ENCODE results near the gene ARL2BP.

The ARL2BP gene

DNA sequence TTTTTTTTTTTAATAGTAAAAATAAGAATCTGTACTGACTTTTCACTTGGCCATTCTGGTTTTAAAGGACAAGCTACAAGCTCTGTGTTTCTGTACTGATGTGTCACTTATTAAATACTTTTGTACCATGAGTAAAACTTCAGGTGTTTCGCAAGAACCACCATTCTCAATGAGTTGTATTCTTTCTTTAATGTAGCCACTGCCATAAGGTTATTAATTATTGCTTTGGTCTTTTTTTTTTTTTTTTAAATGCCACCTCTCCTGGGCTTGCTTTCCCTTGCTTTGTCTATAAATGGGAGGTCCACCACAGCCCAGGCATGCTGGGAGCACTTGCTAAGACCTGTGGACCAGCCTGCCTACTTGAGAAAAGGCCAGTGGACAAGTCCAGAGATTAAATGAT is 8.4 kb downstream of the ARL2BP start:
- H3K27ac ChIP-seq = no peak overlapping the region
- H3K27me3 ChIP-seq (ENCODE audit: insufficient read depth, low read depth) = no peaks in the 10 kb centered on the region
- no peak overlapping the region for H2AFZ ChIP-seq (ENCODE audit: low read depth)
- no peak overlapping the region for H3K4me3 ChIP-seq (IDR thresholded peaks at IDR 0.05; ENCODE audit: insufficient read depth, low read depth, low read length)
- H3K36me3 ChIP-seq (ENCODE audit: insufficient read depth) = no peaks in the 10 kb centered on the region
- H3K79me2 ChIP-seq (ENCODE audit: insufficient read depth, low read depth) = no peaks in the 10 kb centered on the region
- H3K9ac ChIP-seq = no peak overlapping the region
- no peaks in the 10 kb centered on the region for H3K4me1 ChIP-seq (ENCODE audit: low read depth, poor library complexity, severe bottlenecking)
- H4K20me1 ChIP-seq (ENCODE audit: insufficient read depth) = no peaks in the 10 kb centered on the region
- H3K4me2 ChIP-seq = no peak overlapping the region
- TF ChIP-seq, protein P1, sequence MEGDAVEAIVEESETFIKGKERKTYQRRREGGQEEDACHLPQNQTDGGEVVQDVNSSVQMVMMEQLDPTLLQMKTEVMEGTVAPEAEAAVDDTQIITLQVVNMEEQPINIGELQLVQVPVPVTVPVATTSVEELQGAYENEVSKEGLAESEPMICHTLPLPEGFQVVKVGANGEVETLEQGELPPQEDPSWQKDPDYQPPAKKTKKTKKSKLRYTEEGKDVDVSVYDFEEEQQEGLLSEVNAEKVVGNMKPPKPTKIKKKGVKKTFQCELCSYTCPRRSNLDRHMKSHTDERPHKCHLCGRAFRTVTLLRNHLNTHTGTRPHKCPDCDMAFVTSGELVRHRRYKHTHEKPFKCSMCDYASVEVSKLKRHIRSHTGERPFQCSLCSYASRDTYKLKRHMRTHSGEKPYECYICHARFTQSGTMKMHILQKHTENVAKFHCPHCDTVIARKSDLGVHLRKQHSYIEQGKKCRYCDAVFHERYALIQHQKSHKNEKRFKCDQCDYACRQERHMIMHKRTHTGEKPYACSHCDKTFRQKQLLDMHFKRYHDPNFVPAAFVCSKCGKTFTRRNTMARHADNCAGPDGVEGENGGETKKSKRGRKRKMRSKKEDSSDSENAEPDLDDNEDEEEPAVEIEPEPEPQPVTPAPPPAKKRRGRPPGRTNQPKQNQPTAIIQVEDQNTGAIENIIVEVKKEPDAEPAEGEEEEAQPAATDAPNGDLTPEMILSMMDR (conservative IDR thresholded peaks at IDR 0.05; ENCODE audit: low read depth, low read length) = no peak

DNA sequence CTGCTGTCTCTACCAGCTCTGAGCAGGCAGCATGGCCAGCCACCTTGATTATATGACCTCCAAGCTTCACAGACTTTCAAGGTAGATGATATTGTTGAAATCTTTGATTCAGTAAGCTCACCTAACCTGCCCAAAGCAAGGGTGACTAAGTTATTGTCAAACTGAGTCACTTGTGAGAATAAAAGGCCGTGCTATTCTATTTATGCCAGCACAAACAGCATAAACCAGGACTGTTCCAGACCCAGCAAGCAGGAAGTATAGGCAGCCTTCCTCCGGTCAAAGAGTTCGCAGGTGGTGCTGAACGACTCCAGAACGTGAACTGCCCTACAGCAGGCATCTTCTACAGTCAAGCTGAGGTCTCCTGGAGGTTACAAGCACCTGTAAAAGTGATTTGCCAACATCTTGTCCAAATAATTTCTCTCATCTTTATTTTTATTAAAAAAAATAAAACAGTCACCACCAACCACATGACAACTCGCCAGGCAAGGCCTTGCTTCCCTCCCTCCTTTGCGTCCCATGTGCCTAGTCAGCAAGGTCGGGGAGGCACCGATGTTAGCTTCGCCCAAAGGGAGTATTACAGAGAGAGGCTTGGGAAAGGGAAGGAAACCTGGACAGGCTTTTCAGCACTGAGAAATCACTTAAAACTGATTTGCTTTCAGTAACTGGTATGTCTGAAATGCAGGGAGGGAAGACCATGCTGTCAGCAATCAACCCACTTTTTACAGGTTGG is 10.8 kb downstream of the ARL2BP start:
- H3K4me3 ChIP-seq (IDR thresholded peaks at IDR 0.05; ENCODE audit: insufficient read depth, low read depth, low read length) = no peak overlapping the region
- no peak overlapping the region for H3K4me2 ChIP-seq
- TF ChIP-seq, protein P1 (conservative IDR thresholded peaks at IDR 0.05; ENCODE audit: low read depth, low read length) = no peak
- H3K4me1 ChIP-seq (ENCODE audit: low read depth, poor library complexity, severe bottlenecking) = no peaks in the 10 kb centered on the region
- no peak overlapping the region for H3K27ac ChIP-seq
- H4K20me1 ChIP-seq (ENCODE audit: insufficient read depth) = no peaks in the 10 kb centered on the region
- no peak overlapping the region for H3K9ac ChIP-seq
- no peaks in the 10 kb centered on the region for H3K36me3 ChIP-seq (ENCODE audit: insufficient read depth)
- no peaks in the 10 kb centered on the region for H3K79me2 ChIP-seq (ENCODE audit: insufficient read depth, low read depth)
- no peak overlapping the region for H2AFZ ChIP-seq (ENCODE audit: low read depth)
- H3K27me3 ChIP-seq (ENCODE audit: insufficient read depth, low read depth) = no peaks in the 10 kb centered on the region

DNA sequence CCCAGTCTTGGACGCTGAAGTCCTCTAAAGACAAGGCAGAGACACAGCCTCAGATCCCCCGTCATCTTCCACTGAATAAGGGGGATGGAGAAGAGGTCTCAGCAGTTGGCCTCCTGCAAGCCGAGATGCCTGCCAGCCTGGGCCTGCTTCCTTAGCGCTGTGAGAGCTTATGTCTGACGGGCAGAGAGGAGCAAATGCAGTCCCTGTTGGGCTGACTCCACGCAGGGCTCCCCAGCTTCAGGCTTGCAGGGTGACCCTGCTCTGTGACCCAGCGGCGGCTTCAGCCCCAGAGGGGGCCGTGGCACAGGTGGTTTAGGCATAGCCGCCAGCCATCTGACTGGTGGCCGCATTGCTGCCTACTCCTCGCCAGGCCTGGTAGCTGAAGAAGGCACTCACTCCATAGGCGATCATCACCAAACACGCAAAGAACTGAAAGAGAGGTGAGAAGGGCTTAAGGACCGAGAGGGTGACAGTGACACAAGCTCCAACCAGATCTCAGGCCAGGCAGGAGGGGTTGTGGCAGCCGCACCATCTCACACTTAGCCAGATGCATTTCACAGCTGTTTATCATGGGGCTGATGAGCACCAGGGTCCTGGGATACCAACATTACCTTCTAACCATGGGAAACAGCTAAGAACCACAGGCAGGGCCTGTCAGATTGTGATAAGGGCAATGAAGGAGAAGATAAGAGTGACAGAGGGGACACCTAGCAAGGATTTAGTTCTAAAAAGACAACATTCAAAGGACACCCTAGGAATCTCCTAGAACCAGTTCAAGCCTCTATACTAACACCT is 11.7 kb downstream of the ARL2BP start:
- Histone ChIP-seq H3K79me2 (ENCODE audit: insufficient read depth, low read depth) (no peaks in the 10 kb centered on the region), H3K36me3 (ENCODE audit: insufficient read depth) (no peaks in the 10 kb centered on the region), H3K4me3 (IDR thresholded peaks at IDR 0.05; ENCODE audit: insufficient read depth, low read depth, low read length) (no peak overlapping the region), H3K27ac (no peak overlapping the region), H3K4me2 (no peak overlapping the region), H3K4me1 (ENCODE audit: low read depth, poor library complexity, severe bottlenecking) (no peaks in the 10 kb centered on the region), H2AFZ (ENCODE audit: low read depth) (no peak overlapping the region), H3K27me3 (ENCODE audit: insufficient read depth, low read depth) (no peaks in the 10 kb centered on the region), H4K20me1 (ENCODE audit: insufficient read depth) (no peaks in the 10 kb centered on the region), H3K9ac (no peak overlapping the region)
- TF ChIP-seq, protein P1 (conservative IDR thresholded peaks at IDR 0.05; ENCODE audit: low read depth, low read length) = no peak

DNA sequence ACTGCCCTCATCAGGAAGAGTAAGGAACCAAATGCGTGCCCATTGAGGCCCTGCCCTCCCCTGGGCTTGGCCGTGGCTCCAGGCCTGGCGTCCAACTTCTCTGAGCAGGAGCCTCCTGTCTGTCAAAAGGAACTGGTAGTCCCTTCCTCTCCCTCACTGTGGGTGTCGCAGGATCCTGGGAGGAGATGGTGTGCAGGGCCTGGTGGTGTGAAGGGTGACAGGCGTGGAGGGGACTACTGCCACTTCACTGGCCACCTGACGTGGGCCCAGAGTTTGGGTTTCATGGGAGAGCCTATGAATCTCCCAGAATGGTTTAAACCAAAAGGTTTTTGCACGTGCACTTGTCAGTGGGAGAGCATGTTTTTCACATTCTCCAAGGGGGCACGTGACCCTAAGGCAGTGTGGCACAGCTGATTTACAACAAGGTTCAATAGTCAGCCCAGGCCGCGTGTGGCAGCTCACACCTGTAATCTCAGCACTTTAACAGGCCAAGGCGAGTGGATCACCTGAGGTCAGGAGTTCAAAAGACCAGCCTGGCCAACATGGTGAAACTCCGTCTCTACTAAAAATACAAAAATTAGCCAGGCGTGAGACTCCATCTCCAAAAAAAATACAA is 12.5 kb downstream of the ARL2BP start:
- no peak overlapping the region for H3K4me3 ChIP-seq (IDR thresholded peaks at IDR 0.05; ENCODE audit: insufficient read depth, low read depth, low read length)
- no peaks in the 10 kb centered on the region for H3K27me3 ChIP-seq (ENCODE audit: insufficient read depth, low read depth)
- no peak overlapping the region for H3K4me2 ChIP-seq
- TF ChIP-seq, protein P1 (conservative IDR thresholded peaks at IDR 0.05; ENCODE audit: low read depth, low read length) = no peak
- H3K79me2 ChIP-seq (ENCODE audit: insufficient read depth, low read depth) = no peaks in the 10 kb centered on the region
- H2AFZ ChIP-seq (ENCODE audit: low read depth) = no peak overlapping the region
- no peak overlapping the region for H3K27ac ChIP-seq
- no peak overlapping the region for H3K9ac ChIP-seq
- H4K20me1 ChIP-seq (ENCODE audit: insufficient read depth) = no peaks in the 10 kb centered on the region
- H3K36me3 ChIP-seq (ENCODE audit: insufficient read depth) = no peaks in the 10 kb centered on the region
- H3K4me1 ChIP-seq (ENCODE audit: low read depth, poor library complexity, severe bottlenecking) = no peaks in the 10 kb centered on the region
